Glomerular visceral epithelial cell (primary cell): ENCODE data around the gene GPRC5B.

Experiments used
- DNase-seq: peaks from one replicate; pipeline ENCODE4 v3.0.0-alpha.2; 2016; ENCODE audit errors: extremely low spot score

Gene GPRC5B

DNA sequence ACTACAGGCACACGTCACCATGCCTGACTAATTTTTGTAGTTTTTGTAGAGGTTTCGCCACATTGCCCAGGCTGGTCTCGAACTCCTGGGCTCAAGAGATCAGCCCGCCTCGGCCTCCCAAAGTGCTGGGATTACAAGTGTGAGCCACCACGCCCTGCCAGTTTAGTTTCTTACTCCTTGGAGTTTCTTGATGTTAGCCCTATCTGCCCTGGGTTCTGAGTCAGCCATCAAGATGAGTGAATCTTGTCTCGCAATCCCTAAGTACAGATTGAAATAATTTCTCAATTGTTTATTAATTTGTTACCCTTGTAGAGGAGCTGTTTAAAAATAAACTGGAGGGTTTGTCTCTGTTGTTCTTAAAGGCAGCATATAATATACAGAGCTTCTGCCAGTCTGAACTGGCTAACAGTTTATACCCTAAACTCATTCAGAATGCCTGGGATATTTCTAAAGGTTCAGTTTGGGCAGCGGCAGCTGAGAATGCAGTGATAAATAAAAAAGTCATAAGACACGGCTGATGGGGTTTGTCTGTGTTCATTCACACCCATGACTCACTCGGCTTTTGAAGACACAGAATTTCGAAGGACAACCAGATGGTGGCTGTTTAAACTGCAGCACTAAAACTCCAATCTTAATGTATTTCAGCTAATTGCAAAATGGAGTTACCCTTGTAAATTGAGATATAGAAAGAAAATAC, 39.6 kb downstream of the GPRC5B start:
- DNase-seq: peak; percentile 69

DNA sequence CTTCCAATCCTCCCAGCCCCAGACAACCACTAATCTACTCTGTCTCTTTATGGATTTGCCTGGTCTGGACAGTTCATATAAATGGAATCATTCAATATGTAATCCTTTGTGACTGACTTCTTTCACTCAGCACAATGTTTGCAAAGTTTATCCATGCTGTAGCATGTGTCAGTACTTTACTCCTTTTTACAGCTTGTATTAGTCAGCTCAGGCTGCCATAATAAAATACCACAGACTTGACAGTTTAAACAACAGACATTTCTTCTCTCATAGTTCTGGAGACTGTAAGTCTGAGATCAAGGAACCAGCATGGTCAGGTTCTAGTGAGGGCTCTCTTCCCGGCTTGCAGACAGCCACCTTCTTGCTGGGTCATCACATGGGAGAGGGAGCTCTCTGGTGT, 41.3 kb downstream of the GPRC5B start:
- DNase-seq: no peak

DNA sequence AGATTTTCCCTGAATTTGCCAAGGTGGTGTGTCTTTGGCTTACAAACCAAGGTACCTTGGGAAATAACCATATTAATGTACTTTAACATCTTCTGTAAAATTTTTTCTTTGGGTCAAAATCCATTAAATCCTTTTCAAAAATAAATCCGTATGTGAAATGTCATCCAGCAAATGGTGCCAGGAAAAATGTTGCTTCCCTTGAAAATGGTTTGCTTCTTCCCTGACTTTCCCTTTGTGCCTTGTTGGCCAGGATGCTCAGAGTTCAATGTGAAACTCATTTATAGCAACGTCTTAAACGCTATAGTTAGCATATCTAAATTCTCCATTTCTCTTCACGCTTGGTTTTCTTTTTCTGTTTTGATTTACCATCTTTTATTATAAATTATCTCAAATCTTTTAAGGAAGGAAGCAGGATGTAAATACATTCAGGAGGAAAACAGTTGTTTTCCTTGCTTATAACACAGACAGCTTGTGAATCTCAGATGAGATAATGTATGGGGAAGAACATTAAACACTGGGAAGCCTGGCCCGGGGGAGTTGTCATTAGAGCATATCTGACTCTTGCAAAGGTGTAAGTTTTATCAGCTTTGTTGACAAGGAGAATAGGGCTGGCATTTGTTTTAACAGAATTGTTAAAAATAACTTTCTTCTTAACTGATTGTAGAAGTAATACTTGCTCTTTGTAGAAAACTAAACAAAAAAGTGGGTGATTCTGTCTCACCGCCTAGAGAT, 42.1 kb downstream of the GPRC5B start:
- no peak for DNase-seq

DNA sequence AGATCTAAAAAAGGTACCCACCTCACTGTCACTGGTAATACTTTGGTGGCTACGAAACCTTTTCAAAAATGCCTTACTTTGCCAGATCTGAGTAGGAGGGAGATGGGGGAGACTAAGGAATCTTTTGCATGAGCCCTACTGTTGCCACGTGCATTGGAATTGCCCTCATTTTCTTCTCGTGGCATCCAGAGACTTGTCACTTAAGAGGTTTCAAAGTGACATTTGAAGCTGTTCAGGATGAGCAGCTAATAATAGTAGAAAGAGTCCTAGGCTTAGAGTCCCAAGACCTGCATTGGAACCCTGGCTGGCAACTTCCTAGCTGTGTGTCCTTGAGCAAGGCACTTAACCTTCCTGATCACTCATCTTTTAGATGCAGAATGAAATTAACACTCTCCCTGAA, 43.5 kb downstream of the GPRC5B start:
- DNase-seq: no peak

DNA sequence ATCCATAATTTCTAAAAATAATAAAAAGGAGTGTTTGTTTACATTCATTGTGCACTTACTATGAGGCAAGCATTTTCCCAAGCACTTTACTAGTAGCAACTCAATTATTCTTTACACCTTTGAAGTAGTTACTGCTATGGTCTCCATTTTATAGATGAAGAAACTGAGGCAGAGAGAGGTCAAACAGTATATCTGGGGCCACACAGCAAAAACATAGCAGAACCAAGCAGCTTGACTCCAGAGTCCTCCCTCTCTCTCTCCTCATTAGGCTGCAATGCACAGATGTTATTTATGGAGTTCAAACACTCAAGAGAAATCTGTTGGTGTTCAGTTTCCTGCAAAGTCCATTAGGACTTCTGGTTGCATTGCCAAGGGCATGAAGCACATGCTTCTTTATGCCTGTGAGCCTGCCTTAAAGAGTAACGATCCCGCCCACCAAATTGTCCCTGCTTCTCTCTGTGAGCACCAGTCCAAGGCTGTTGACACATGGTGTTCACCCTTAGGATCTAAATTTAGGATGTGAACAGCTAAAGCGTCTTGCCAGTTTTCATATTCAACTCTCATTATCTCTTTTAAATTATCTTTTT, 44.0 kb downstream of the GPRC5B start:
- no peak for DNase-seq

DNA sequence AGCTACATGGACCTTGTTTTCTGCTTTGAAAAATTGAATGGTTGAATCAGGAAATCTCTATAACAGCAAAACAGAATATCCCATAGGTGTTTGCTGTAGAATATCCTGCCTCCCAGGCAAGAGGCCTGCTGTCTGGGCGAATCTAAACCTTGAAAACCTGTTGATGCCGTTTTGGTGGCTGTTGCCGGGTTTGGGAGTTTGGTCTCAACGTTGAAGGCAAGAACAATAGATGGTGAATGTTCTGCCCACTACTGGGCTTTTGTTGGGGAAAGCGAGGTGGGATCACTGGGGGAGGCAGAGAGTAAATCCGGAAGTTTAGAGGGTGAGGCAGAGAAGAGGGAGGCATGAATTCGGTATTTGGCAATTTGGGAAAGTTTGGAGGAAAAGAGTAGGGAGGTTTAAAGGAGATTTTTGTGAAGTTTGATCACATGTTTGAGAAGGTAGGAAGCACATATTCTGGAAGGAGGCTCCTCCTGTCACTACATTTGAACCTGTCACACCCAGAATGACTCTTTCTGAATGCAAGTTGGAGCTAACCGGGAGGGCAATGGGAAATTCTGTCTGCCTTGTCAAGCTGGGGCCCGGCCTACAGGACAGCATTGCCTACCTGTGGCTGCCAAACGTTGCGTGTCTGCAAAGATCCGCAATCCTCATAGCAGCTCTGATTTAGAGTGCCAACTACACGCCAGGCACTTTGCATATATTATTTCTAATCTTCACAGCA, 46.5 kb downstream of the GPRC5B start:
- DNase-seq: no peak

DNA sequence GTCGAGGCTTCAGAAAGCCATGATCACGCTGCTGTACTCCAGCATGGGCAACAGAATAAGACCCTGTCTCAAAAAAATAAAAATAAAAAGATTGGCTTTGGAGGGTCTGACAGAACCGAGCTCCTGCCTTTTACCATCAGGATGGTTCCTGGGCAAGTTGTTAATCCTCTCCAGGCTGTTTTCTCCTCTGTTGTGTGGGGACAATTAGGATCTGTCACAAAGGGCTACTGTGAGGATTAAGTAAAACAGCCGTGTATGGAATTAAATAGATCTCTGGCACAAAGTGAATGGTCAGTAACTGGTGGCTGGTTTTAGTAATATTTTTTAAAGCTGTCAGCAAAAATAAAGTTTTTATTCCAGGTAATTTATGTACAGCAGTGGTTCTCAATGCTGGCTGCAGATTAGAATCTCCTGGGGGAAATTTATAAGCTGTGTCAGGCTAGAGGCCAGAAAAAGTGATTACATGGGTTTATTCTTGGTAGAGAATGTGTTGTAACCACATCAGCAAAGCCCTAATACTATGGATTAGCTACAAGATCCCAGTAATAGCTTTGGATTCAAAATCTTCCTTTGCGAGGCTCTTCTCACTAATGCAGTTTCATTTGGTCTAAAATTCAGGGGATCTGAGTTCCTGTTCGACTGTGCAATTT, 47.2 kb downstream of the GPRC5B start:
- no peak for DNase-seq

DNA sequence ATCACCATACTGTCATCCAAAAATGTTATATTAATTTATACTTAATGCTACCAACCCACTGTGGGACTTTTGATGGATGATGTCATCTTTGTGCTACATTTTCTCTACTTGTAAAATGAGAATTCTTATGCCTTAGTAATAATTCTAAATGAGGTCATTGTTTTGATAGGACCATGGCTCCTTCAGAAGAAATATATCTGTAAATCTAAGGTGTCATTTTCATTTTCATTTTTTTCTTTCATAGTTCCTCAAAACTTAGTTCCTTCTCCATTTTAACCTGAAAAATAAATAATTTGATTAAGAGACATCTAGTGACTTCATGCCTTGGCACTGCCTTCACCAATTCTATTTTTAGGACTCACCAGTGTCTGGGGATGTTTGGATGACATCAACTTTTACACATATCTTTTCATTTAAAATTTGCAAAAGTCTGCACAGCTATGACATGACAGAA, 48.7 kb downstream of the GPRC5B start:
- DNase-seq: peak; percentile 17

DNA sequence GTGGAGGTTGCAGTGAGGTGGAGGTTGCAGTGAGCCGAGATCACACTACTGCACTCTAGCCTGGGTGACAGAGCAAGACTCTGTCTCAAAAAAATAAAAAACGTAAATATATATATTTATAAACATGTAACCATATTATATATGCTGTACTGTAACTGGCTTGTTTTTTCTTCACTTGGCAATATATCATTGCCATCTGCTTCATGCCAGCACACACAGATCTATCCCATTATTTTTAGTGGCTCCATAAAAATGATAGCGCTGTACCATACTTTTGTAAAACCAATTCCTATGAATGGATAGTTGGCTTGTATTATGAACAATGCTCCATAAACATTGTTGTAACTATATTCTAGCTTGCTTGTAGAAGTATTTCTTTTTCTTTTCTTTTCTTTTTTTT, 49.5 kb downstream of the GPRC5B start:
- no peak for DNase-seq

DNA sequence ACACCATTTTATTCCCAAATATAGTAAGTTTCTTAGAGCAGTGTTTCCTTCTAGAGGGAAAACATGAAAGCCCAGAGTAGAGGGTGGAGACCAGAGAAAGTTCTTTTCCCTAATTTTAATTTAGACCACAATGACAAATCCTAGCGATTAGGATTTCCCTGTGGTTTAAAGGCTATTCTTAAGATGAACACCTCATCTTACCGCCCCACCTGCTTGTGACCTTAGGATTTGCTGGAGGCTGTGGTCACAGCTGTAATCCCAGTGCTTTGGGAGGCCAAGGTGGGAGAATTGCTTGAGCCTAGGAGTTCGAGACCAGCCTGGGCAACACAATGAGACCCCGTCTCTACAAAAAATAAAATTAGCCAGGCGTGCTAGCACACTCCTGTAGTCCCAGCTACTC, 51.1 kb downstream of the GPRC5B start:
- DNase-seq: peak; percentile 8

DNA sequence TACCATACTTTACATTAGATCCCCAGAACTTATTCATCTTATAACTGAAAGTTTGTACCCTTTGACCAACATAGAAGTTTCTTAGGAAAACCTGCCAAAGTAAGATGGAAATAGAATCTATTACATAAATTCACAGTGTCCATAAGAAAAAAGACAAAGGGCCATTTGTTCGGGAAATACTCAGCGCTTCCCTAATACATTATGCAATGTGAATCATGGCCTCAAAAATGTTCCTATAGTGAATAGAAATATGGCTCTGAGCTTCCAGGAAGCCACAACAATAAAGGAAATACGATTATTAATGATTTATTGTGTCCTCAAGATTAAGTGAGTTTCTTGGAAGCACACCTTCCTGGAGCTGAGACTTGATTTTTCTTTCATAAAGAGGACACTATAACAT, 51.5 kb downstream of the GPRC5B start:
- no peak for DNase-seq

DNA sequence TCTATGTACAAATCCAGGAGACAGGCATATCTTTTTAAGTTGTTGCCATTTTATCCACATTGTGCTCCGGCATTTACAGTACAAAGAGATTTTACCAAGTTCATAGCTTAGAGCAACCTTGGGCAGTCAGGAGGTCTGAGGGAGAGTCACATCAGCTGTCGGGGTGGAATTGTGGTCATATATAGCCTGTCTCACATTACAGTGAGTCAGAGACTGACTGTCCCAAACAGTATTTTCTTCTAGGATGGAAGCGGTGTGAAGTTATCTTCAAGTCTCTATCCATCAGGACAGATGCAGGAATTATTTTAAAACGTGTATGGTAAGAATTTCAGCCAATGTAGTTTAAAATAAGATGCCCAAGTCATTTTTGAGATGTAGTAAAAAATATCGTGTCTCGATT, 53.0 kb downstream of the GPRC5B start:
- DNase-seq: peak; percentile 58

DNA sequence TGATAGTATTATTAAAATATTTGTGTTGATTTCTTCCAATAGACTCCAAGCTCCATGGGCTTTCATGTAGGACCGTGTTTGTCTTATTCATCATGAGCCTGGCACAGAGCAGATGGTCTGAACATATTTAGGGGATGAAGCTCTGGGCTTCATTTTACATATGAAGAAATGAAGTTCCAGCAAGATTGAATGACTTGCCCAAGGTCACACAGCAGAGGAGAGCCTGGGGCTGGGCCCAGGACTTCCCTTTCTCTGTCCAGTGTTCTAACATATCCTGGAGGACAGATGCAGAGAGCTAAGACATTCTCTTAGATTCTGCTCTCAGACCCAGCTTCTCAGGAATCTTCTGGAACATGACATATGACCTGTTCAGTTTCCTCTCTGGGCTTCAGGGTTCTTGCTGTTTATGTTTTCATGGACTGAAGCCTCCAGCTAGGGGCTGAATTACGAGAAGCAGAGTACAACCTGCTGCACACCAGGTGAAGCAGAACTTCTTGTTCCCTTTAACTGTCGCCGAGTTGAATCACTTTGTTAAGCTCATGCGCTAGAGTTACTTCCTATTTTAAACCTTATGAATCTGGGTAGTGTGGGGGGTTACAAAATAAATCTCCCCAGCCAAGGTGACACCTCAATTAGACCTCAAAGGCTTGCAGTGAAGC, 53.6 kb downstream of the GPRC5B start:
- DNase-seq: no peak

DNA sequence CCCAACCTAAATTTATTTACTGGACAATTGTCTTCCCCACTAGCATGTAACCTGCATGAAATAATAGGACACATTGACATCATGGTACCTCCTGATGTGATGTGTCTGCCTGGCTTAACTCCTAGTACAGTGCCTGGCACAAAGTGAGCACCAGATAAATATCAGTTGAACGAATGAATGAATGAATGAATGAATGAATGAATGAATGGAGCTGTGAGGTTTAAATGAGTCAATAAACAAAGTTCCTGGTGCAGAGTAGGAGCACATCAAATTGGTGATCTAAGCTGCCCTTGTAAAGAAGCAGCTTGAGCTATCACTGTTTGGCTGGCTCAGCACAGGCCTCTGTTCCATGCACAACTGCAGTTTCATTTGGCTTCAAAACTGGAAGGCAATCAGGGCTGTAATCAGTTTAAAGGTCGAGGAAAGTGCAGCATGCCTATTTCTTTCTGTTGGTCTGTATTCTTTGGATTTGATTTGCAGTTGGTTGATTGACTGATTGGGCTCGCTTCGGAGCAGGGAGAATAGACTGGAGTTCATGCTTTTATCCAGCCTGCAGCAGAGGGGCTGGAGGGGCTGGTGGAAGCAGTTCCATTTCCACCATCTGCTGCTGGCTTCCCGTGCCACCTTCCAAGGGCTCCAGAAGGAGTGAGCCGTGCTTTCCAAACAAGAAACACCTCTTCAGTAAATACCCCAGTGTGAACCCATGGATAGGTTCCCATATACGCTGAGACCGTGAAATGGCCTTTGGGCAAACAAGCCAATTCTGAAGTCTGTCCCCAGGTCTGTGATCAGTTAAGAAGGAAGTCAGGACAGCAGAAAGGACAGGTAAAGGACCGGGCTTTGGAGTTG, 54.6 kb downstream of the GPRC5B start:
- no peak for DNase-seq

DNA sequence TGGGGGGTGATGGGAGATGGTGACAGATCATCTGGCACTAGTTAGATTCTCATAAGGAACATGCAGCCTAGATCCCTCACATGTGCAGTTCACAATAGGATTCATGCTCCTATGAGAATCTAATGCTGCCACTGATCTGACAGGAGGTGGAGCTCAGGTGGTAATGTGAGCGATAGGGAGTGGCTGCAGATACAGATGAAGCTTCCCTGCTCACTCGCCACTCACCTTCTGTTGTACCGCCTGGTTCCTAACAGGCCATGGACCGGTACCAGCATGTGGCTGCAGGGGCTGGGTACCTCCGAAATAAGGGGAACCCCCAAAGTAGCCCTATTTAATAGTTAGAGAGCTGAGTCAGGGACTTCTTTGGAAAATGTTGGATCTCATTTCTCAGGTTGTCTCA, 60.4 kb downstream of the GPRC5B start:
- no peak for DNase-seq

DNA sequence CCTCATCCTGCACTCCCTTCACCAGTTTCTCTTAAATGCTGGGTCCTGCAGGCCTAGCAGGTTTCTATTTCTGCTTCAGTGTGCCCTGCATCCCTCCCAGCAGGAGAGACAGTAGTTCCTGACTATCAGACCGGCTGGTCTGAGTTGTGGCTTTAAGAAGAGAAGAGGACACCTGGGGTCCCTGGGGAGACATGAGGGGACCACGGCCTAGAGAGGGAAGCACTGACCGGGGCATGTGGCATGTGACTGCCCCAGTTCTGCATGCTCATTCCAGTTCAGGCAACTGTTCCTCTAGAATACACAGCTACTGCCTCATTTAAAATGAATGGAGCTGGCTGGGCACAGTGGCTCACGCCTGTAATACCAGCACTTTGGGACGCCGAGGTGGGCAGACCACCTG, 61.3 kb downstream of the GPRC5B start:
- DNase-seq: no peak

DNA sequence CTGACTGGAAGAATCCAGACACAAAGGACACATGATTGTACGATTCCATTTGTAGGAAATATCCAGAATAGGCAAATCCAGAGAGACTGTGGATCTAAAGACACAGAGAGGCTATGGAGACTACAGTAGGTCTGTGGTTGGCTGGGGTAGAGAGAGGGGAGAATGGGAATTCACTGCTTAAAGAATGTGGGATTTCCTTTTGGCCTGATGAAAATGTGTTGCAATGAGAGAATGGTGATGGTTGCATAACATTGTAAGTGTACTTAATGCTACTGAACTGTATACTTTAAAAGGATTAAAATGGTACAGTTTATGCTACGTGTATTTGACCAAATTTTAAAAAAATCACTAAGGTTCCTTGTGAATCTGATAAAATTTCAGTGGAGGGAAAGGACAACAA, 62.1 kb downstream of the GPRC5B start:
- no peak for DNase-seq

DNA sequence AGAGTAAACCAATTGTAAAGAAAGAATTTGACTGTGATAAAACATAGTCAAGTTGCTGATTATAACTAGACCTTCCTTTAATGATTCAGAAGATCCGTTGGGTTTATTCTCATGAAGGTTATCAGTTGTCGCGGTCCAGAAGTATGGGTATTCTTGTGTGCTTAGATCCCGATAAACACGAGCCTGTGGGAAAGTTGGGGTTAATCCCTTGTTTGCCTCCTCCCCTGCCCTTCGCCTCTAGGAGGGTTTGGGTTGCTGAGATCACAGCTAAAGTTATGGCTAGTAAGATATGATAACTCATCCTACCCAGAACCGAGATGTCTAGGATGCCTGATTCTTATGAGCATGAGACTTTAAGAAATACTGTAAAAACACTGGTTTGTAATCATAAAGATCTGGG, 66.8 kb downstream of the GPRC5B start:
- no peak for DNase-seq

DNA sequence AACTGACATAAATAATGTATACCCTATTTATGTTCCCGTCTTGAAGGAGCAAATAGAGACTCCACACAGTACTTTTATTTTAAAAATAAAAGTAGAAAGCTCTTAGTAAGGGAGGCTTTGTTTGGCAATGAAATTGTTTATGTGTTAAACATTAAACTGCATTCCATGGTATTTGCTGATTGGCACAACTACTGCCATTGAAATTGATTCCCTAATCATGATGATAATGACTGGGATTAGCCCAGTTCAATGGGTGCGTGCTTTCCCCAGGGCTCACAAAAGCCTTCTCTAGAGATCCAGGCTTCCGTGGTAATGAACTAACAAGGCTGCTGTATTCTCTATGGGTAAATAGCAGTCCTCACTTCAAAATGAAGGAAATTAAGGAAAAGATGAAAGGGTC, 67.5 kb downstream of the GPRC5B start:
- DNase-seq: no peak

DNA sequence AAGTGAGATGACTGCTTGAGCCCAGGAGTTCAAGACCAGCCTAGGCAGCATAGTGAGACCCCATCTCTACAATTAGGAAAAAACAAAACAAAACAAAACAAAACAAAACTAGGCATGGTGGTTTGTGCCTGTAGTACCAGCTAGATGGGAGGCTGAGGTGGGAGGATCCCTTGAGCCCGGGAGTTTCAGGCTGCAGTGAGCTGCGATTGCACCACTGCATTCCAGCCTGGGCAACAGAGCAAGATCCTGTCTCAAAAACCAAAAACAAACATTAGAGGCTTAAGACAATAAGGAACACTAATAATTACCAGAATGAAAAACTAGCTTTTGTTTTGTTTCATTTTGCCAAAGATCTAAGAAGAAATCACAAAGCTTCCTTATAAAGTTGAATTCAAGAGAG, 69.2 kb downstream of the GPRC5B start:
- DNase-seq: no peak

DNA sequence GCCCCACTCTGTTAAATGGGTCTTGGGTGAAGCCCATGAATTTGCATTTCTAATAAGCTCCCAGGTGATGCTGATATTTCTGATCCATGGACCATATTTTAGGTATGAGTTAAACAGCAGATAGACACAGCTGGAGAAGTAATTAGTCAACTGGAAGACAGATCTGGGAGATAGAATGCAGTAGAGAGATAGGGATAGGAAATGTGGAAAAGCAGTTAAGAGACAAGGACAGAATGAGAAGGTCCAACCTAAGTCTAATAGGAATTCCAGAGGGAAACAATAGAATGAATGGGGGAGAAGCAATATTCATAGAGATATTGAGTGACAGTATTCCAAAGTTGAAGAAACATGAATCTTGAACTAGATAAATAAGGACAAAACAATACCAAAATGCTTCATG, 71.7 kb downstream of the GPRC5B start:
- DNase-seq: no peak
